ENCODE results near the gene THBS2.

GRCh38 chr6:169176361-169176991 is 77.2 kb downstream of the THBS2 start:
- TF ChIP-seq POLR2AphosphoS5 (IDR thresholded peaks at IDR 0.05; ENCODE audit: low read depth) (no peak), CTCF (IDR thresholded peaks at IDR 0.05; ENCODE audit: insufficient read depth, low read length) (no peak), REST (IDR thresholded peaks at IDR 0.05; ENCODE audit: insufficient replicate concordance, low read depth) (no peak), GABPA (IDR thresholded peaks at IDR 0.05; ENCODE audit: low read depth) (no peak)

Data from HL-60 (cell line).